WTC11 (cell line): Measurements from ENCODE around the gene LFNG. TPM values are rescaled to one million over a fixed set of nuclear protein-coding genes. Genes with fewer than 3 reads are reported as not detected.

Experiments
- ATAC-seq: fragments of 200-7000 bp; cut with Tn5 transposase; 2 replicates; pipeline ENCODE4 v1.10.0; 2021; ENCODE audit warnings: mild to moderate bottlenecking, moderate library complexity
- CTCF ChIA-PET: fragments of 300-600 bp; sonication (Branson Sonifier 250); formaldehyde crosslinking; loops from one replicate; lab custom pipeline; 2021; ENCODE audit warnings: antibody characterized with exemption; lab: Charles Lee
- POLR2A ChIA-PET: fragments of 350-600 bp; sonication (Branson Sonifier 250); formaldehyde crosslinking; loops from one replicate; lab custom pipeline; 2021; ENCODE audit warnings: antibody characterized with exemption; lab: Charles Lee
- DNase-seq: peaks from one replicate; pipeline ENCODE4 v3.0.0; 2021; ENCODE audit warnings: low spot score
- H3K27ac Mint-ChIP-seq: 2 replicates; pipeline ENCODE4 v1.8.0; 2021; ENCODE audit warnings: mixed read lengths
- H3K27me3 Mint-ChIP-seq: 2 replicates; pipeline ENCODE4 v1.8.0; 2021; ENCODE audit warnings: low read depth, mild to moderate bottlenecking, moderate library complexity, mixed read lengths
- H3K36me3 Mint-ChIP-seq: 2 replicates; pipeline ENCODE4 v1.8.0; 2021; ENCODE audit warnings: mixed read lengths
- H3K4me1 Mint-ChIP-seq: 2 replicates; pipeline ENCODE4 v1.8.0; 2022; ENCODE audit warnings: mixed read lengths
- H3K4me3 Mint-ChIP-seq: 2 replicates; pipeline ENCODE4 v1.8.0; 2021; ENCODE audit warnings: mild to moderate bottlenecking, moderate library complexity, mixed read lengths
- H3K9me3 Mint-ChIP-seq: 2 replicates; pipeline ENCODE4 v1.8.0; 2021; ENCODE audit warnings: mixed read lengths
- AFF4 ChIP-seq: sonication (generic); formaldehyde crosslinking; IDR thresholded peaks from 2 replicates; pipeline ENCODE4 v1.8.1; 2023; ENCODE audit warnings: mild to moderate bottlenecking, missing genetic modification reagents, borderline replicate concordance
- AR ChIP-seq: fragments of 250-450 bp; sonication (Bioruptor Pico); IDR thresholded peaks from 2 replicates; pipeline ENCODE4 v1.9.0; 2021; ENCODE audit warnings: mild to moderate bottlenecking
- ATF6 ChIP-seq: sonication (generic); formaldehyde crosslinking; IDR thresholded peaks from 2 replicates; pipeline ENCODE4 v1.8.1; 2023; ENCODE audit warnings: mild to moderate bottlenecking, missing genetic modification reagents
- CDX4 ChIP-seq: fragments of 250-450 bp; sonication (Bioruptor Pico); IDR thresholded peaks from 2 replicates; pipeline ENCODE4 v1.9.0; 2021; ENCODE audit warnings: moderate library complexity, mild to moderate bottlenecking, inconsistent platforms, borderline replicate concordance
- E2F5 ChIP-seq: sonication (generic); formaldehyde crosslinking; IDR thresholded peaks from 2 replicates; pipeline ENCODE4 v1.8.1; 2022; ENCODE audit warnings: mild to moderate bottlenecking, moderate library complexity, missing genetic modification reagents
- ETV6 ChIP-seq: sonication (generic); formaldehyde crosslinking; IDR thresholded peaks from 2 replicates; pipeline ENCODE4 v1.8.1; 2022; ENCODE audit warnings: mild to moderate bottlenecking, missing genetic modification reagents
- FOXP1 ChIP-seq: sonication (generic); formaldehyde crosslinking; IDR thresholded peaks from 2 replicates; pipeline ENCODE4 v1.8.0; 2022; ENCODE audit warnings: missing genetic modification reagents, mild to moderate bottlenecking, moderate library complexity, borderline replicate concordance
- MAX ChIP-seq: sonication (generic); formaldehyde crosslinking; IDR thresholded peaks from 2 replicates; pipeline ENCODE4 v1.8.0; 2022; ENCODE audit warnings: mild to moderate bottlenecking, missing genetic modification reagents
- MXD4 ChIP-seq: fragments of 250-450 bp; sonication (Bioruptor Pico); IDR thresholded peaks from 2 replicates; pipeline ENCODE4 v1.8.0; 2021; ENCODE audit warnings: mild to moderate bottlenecking, moderate library complexity, borderline replicate concordance
- MYBL2 ChIP-seq: sonication (generic); formaldehyde crosslinking; IDR thresholded peaks from 2 replicates; pipeline ENCODE4 v1.8.1; 2023; ENCODE audit warnings: mild to moderate bottlenecking, moderate library complexity, missing genetic modification reagents
- NFYB ChIP-seq: sonication (generic); formaldehyde crosslinking; conservative IDR thresholded peaks from 2 replicates; pipeline ENCODE4 v1.8.0; 2022; ENCODE audit warnings: low read depth, missing genetic modification reagents
- PREB ChIP-seq: sonication (generic); formaldehyde crosslinking; IDR thresholded peaks from 2 replicates; pipeline ENCODE4 v1.8.1; 2022; ENCODE audit warnings: mild to moderate bottlenecking, missing genetic modification reagents, moderate library complexity, borderline replicate concordance
- ZNF121 ChIP-seq: sonication (generic); formaldehyde crosslinking; IDR thresholded peaks from 2 replicates; pipeline ENCODE4 v1.8.0; 2023; ENCODE audit warnings: missing genetic modification reagents
- ZNF219 ChIP-seq: sonication (generic); formaldehyde crosslinking; IDR thresholded peaks from 2 replicates; pipeline ENCODE4 v1.8.0; 2023; ENCODE audit warnings: missing genetic modification reagents, mild to moderate bottlenecking, borderline replicate concordance
- ZNF263 ChIP-seq: sonication (generic); formaldehyde crosslinking; IDR thresholded peaks from 2 replicates; pipeline ENCODE4 v1.8.1; 2022; ENCODE audit warnings: low read depth, mild to moderate bottlenecking, moderate library complexity, missing genetic modification reagents
- ZNF281 ChIP-seq: sonication (generic); formaldehyde crosslinking; IDR thresholded peaks from 2 replicates; pipeline ENCODE4 v1.8.0; 2023; ENCODE audit warnings: mild to moderate bottlenecking, missing genetic modification reagents
- ZNF416 ChIP-seq: fragments of 250-450 bp; sonication (Bioruptor Pico); IDR thresholded peaks from 2 replicates; pipeline ENCODE4 v1.9.0; 2021; ENCODE audit warnings: mild to moderate bottlenecking, inconsistent platforms
- ZNF671 ChIP-seq: fragments of 250-450 bp; sonication (Bioruptor Pico); IDR thresholded peaks from 2 replicates; pipeline ENCODE4 v1.8.0; 2021; ENCODE audit warnings: mild to moderate bottlenecking
- total RNA-seq: library from RNA; stranded (reverse); gene quantifications from 3 replicates; pipeline ENCODE4 v1.2.3, GENCODE V29; 2021

The LFNG gene
- total RNA-seq, 1 experiment from 2014 or later, result 29.4 TPM

GRCh38 chr7:2542916-2543871 lies 23.6 kb downstream of the LFNG start:
- Mint-ChIP-seq H3K36me3 (peaks cover 35% of the 10 kb centered on the region), H3K9me3 (no peaks in the 10 kb centered on the region), H3K4me3 (no peak overlapping the region), H3K27ac (no peak overlapping the region), H3K4me1 (no peaks in the 10 kb centered on the region), H3K27me3 (no peaks in the 10 kb centered on the region)
- no peak for ATAC-seq
- ChIA-PET POLR2A (interaction anchor here (1.3 kb wide), 1 partner anchor 18 kb away, joined by 3 read pairs; no protein-coding TSS in a partner anchor), CTCF (interaction anchor here (0.9 to 1.5 kb wide), 2 partner anchors 74 to 92 kb away, joined by 3 to 6 read pairs; no protein-coding TSS in a partner anchor)
- TF ChIP-seq ATF6 (CRISPR knock-in tag) (no peak), ETV6 (no peak), CDX4 (no peak), MXD4 (CRISPR knock-in tag) (no peak), ZNF281 (CRISPR knock-in tag) (no peak), NFYB (CRISPR knock-in tag) (no peak), AR (CRISPR knock-in tag) (no peak), FOXP1 (CRISPR knock-in tag) (no peak), MYBL2 (no peak), ZNF263 (CRISPR knock-in tag) (no peak), ZNF219 (CRISPR knock-in tag) (no peak), ZNF121 (CRISPR knock-in tag) (no peak), ZNF416 (CRISPR knock-in tag) (no peak), MAX (CRISPR knock-in tag) (no peak)
- no peak for DNase-seq

GRCh38 chr7:2544541-2545188 lies 25.1 kb downstream of the LFNG start:
- peaks cover 44% of the 10 kb centered on the region for H3K36me3 Mint-ChIP-seq
- POLR2A ChIA-PET, result no interaction called here
- CTCF ChIA-PET, result interaction anchor here (1.4 kb wide), 1 partner anchor 136 kb away, joined by 3 read pairs; no protein-coding TSS in a partner anchor
- H3K9me3 Mint-ChIP-seq, result no peaks in the 10 kb centered on the region
- no peak for ATAC-seq
- H3K4me3 Mint-ChIP-seq, result no peak overlapping the region
- no peaks in the 10 kb centered on the region for H3K4me1 Mint-ChIP-seq
- H3K27ac Mint-ChIP-seq, result no peak overlapping the region
- DNase-seq, result no peak
- no peaks in the 10 kb centered on the region for H3K27me3 Mint-ChIP-seq
- no peak for TF ChIP-seq ZNF671 (CRISPR knock-in tag)
- no peak for TF ChIP-seq PREB (CRISPR knock-in tag)
- TF ChIP-seq AFF4, result no peak
- no peak for TF ChIP-seq E2F5 (CRISPR knock-in tag)
